ENCODE results near the gene FAM89A. TPM values are rescaled to one million over a fixed set of nuclear protein-coding genes. Genes with fewer than 3 reads are reported as not detected.

FAM89A gene
- polyA plus RNA-seq, 1 of the 3 experiments (the other 2 are of a cell fraction): 2.7 TPM

GRCh38 chr1:231036416-231036815 is 3.6 kb downstream of the FAM89A start:
- H3K4me3 ChIP-seq (ENCODE audit: low read depth in 2 of 2, low read length in 1 of 2): no peak overlapping the region
- no peaks in the 10 kb centered on the region for H3K79me2 ChIP-seq (ENCODE audit: insufficient read depth)
- no peaks in the 10 kb centered on the region for H3F3A ChIP-seq (replicated peaks; ENCODE audit: insufficient read depth)
- H3K4me2 ChIP-seq: no peak overlapping the region
- no peak overlapping the region for H3K9ac ChIP-seq
- no peaks in the 10 kb centered on the region for H4K20me1 ChIP-seq (ENCODE audit: insufficient read depth)
- no peak for DNase-seq
- H3K9me3 ChIP-seq: no peaks in the 10 kb centered on the region
- H2AFZ ChIP-seq (ENCODE audit: low read depth): no peak overlapping the region
- no peaks in the 10 kb centered on the region for H3K9me2 ChIP-seq
- H3K36me3 ChIP-seq (replicated peaks in 1 of 2; ENCODE audit: control insufficient read depth in 1 of 2, insufficient read depth in 2 of 2, low read length in 1 of 2): no peaks in the 10 kb centered on the region
- peaks cover 0 to 8% of the 10 kb centered on the region in 2 experiments; a peak in 2 of 4 replicates for H3K4me1 ChIP-seq (ENCODE audit: control insufficient read depth in 1 of 2, insufficient read depth in 2 of 2, low read depth in 1 of 2, low read length in 1 of 2)
- ChIA-PET POLR2A (no interaction called here), CTCF (interaction anchor here (0.7 to 1.3 kb wide), 2 partner anchors 10 to 32 kb away, joined by 3 to 4 read pairs; no protein-coding TSS in a partner anchor)
- H3K27ac ChIP-seq (ENCODE audit: low read depth in 2 of 2, low read length in 1 of 2): no peak overlapping the region
- H3K27me3 ChIP-seq (ENCODE audit: insufficient read depth): peaks cover 13% of the 10 kb centered on the region
- 51% methylated on average over 5 of the region's 5 CpGs for WGBS (ENCODE audit: low lambda C conversion rate)
- TF ChIP-seq FOXM1 (IDR thresholded peaks at IDR 0.05; ENCODE audit: low read depth): no peak
- no peak for TF ChIP-seq IRF3 (IDR thresholded peaks at IDR 0.05; ENCODE audit: low read depth, low read length)
- no peak for TF ChIP-seq SIN3A (IDR thresholded peaks at IDR 0.05; ENCODE audit: borderline replicate concordance, low read depth, low read length)
- TF ChIP-seq GABPA (IDR thresholded peaks at IDR 0.05; ENCODE audit: low read depth): no peak
- no peak for TF ChIP-seq TCF12 (IDR thresholded peaks at IDR 0.05)
- TF ChIP-seq TEAD4 (IDR thresholded peaks at IDR 0.05; ENCODE audit: borderline replicate concordance, insufficient read depth): no peak
- no peak for TF ChIP-seq RCOR1 (IDR thresholded peaks at IDR 0.05; ENCODE audit: low read length)
- TF ChIP-seq FOXJ3 (CRISPR knock-in tag; IDR thresholded peaks at IDR 0.05): no peak
- TF ChIP-seq NRF1 (IDR thresholded peaks at IDR 0.05; ENCODE audit: low read depth, low read length): no peak
- no peak for TF ChIP-seq MXI1 (IDR thresholded peaks at IDR 0.05; ENCODE audit: low read depth, low read length)
- TF ChIP-seq MEF2A (IDR thresholded peaks at IDR 0.05; ENCODE audit: borderline replicate concordance, low read depth): no peak
- TF ChIP-seq GATA2 (CRISPR knock-in tag; IDR thresholded peaks at IDR 0.05): no peak
- no peak for TF ChIP-seq NFIC (IDR thresholded peaks at IDR 0.05; ENCODE audit: borderline replicate concordance)
- no peak for TF ChIP-seq USF1 (IDR thresholded peaks at IDR 0.05; ENCODE audit: borderline replicate concordance, low read depth)
- no peak for TF ChIP-seq PBX3 (IDR thresholded peaks at IDR 0.05)
- no peak for TF ChIP-seq FOSL2 (IDR thresholded peaks at IDR 0.05; ENCODE audit: borderline replicate concordance, low read depth)
- no peak for TF ChIP-seq USF2 (IDR thresholded peaks at IDR 0.05; ENCODE audit: borderline replicate concordance, low read depth, low read length)
